Mesenteric fat pad (tissue), 1 donor: ENCODE results near the gene TERF2IP. TPM values are rescaled to one million over a fixed set of nuclear protein-coding genes. Genes with fewer than 3 reads are reported as not detected.

ENCODE experiments used
- DNase-seq: peaks from one replicate; pipeline ENCODE4 v3.0.0-alpha.2; 2020; ENCODE audit warnings: low spot score
- total RNA-seq: library from RNA; stranded (reverse); fragmentation: NEBNext Ultra II Directional; extraction: Animal tissue kit (Norgen Biotek cat#: 25700); gene quantifications from one replicate; pipeline ENCODE4 v1.2.1, GENCODE V29; 2021
- donor health status: DM: yes; HTN: yes; CAD: no.

TERF2IP gene
- total RNA-seq, 1 donor from 2014 or later: 46.3 TPM

DNA sequence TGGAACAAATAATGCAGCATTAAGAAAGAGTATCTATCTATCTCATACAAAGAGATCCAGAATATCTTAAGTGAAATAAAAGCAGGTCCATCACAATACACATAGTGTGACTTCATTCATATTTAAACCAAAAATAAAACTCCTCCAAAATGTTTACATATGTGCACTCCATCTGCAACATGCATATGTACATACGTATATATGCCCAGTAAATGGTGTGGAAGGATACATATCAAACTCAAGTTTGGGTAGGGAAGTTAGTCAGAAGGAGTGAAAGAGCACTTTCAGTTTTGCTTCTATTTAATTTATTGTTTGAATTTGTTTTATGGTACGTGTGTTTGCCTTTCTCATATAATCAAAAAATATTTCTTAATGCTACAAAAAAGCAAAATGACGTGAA is 12.5 kb upstream of the TERF2IP start:
- no peak for DNase-seq

- DNase-seq: no peak
Observed at GRCh38 chr16:75640598-75640997, 7.0 kb upstream of the TERF2IP start.

- DNase-seq: no peak
Observed at GRCh38 chr16:75644240-75645012, 3.1 kb upstream of the TERF2IP start.

- DNase-seq: no peak
Observed at GRCh38 chr16:75647112-75647491, 471 bp upstream of the TERF2IP start.

DNA sequence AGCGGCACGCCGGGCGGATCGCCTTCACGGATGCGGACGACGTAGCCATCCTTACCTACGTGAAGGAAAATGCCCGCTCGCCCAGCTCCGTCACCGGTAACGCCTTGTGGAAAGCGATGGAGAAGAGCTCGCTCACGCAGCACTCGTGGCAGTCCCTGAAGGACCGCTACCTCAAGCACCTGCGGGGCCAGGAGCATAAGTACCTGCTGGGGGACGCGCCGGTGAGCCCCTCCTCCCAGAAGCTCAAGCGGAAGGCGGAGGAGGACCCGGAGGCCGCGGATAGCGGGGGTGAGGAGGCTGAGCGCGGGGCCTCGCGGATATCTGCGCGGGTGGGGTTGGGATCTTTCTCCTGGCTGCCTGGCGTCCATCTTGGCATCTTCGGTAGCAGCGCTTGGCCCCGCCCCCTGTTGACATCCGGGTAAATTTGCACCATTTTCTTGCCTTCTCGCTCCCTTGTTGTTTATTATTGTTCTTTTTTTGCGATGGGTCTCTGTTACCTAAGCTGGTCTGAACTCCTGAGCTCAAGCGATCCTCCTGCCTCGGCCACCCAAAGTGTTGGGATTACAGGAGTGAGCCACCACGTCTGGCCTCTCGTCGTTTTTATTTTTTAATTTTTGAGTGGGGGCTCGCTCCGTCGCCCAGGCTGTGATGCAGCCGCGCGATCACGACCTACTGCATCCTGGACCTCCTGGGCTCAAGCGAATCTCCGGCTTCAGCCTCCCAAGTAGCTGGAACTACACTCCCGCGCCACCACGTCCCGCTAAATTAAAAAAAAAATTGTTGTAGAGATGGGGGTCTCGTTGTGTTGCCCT is 898 bp downstream of the TERF2IP start:
- peak; percentile 92 for DNase-seq

DNA sequence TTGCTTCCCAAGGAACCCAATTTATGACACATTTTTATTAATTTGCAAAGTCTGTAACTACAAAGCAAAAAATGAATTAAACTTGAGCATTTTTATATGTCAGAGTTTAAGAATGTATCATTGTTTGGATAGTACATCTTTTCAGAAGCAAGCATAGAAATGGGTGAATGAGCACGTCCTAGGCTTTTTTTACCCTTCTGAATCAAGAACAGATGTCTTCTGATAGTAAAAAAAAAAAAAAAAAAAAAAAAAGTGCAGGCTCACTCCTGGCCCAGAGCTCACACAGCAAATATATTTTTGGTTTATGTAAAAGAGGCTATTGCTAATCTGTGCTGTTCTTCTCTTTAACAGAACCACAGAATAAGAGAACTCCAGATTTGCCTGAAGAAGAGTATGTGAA is 6.3 kb downstream of the TERF2IP start:
- DNase-seq: no peak

DNA sequence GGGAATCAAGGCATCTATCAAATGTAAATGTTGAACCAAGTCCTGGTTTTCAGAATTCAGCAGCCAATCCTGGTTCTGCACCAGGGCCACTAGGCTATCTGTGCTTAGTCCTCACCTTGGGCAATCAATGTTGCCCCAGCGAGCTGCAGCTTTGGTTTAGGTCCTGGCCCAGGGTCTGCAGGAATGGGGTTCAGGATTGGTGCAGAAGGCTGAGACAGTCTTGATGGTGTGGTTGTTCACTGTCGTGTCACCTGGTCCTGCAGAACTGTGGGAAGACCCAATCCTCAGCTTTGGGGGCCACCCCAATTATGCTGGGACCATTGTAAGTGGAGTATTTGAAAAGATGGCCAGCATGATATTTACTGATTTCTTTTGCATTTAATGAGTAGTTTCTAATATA is 10.6 kb downstream of the TERF2IP start:
- DNase-seq: no peak

DNA sequence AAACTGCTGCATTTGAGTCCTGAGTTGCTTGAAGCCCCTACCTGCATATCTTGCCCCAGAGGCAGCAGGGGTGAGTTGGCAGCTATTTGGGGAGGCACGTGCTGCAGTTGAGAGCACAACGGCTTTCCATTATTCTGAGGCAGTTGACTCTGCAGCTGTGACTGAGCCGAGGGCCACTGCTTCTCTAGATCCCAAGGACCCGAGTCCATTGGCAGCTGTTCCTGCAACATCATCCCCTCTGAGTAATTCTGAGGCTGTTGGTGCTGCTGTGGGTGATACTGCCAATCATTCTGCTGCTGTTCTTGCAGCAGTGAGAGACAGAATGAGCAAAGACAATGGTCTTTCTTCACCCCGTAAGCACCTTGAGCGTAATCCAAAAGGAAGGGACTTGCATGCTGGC is 12.7 kb downstream of the TERF2IP start:
- no peak for DNase-seq

- no peak for DNase-seq
Observed at GRCh38 chr16:75660726-75661302, 13.2 kb downstream of the TERF2IP start.

DNA sequence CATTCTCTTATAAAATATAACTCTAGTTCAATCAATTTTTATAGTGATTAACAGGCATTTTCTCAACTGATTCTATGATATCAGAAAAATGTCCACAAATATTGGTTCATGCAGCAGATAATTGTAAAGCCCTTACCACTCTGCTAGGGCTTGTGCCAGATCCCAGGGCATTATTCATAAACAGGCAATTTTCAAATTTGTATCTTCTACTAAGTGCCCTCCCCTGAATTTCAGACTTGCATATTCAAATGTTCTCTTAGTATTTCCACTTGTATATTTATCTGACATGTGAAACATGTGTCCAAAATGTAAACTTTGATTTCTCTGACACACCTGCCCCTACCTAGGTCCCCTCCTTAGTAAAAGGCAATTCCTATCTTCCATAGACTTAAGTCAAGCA is 19.9 kb downstream of the TERF2IP start:
- no peak for DNase-seq

DNA sequence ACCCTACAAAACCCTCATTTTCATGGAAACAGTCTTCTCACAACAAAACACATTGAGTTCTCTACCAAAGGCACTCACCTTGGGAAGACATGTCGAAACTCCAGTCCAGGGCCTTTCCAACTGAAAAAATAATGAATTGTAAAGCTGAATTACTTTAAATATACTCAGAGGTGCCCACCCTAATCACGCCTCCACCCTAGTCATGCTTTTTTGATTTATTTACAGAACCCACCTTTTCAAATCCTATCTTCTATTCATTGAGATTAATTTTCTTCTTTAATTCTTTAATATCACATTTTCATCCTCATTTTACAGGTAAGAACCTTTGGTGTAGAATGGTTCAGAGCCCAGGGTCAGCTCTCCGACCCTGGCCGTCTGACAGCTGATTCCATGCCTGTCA is 29.3 kb downstream of the TERF2IP start, which contains the start of gene CPHXL2:
TSS of gene CPHXL2 (minus strand) at position 101 of the 400 bp plus-strand sequence. CDS start at position 91, 10 bp downstream.
- DNase-seq: no peak

DNA sequence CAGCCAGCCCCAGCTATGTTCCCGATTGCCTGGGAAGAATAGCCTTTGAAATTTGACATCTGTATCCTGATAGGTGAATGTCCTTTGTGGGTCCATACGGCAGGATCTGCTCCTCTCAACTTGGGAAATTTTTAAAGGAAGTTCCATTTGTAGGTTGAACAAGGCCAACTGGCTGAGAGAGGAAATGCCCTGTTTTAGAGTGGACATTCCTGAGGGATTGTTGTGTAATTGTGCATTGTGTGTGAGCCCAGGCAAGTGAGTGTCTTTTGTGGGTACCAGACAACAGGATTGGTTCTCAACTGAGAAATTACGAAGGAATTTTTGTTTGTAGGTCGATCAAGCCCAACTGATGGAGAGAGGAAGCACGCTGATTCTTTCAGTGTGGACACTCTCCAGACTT is 31.8 kb downstream of the TERF2IP start:
- no peak for DNase-seq

DNA sequence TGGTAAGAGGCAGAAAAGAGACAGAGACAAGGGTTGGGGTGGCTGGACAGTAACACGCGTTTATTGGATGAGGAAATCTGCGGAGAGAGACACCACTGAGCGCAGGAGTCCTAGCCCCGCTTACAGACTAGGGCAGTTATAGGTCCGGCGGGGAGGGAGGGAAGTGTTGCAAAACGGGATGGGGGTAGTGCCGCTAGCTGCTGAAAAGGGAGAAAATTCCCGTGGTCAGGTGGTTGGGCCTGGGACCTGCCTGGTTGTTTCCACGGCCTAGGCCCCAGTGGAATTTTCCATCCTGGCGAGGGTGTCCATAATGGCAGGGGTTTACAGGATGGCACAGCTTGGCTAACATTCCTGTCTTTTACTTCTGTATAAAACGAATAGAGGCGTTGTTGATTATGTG is 34.7 kb downstream of the TERF2IP start:
- no peak for DNase-seq

GRCh38 chr16:75687361-75687760 is 39.8 kb downstream of the TERF2IP start:
- no peak for DNase-seq

DNA sequence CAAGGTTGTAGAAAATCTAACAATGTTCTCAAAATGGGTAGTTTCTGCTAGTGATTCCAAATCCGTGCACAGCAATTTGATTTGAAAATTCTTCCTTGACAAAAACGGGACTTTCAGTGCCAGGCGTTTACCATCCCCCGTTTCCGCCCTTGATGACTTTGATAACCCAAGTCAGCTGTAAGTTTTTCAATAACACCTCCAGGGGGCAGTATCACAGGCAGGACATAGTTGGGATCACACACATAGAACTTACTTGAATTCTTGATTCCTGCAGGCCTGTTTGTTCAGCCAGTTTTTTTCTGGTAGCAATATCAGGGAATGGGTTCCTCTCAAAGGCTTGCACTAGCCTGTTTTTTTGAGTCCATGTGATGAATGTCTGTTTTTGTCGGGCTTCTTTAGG is 48.1 kb downstream of the TERF2IP start:
- no peak for DNase-seq

GRCh38 chr16:75697571-75697970 is 50.0 kb downstream of the TERF2IP start:
- no peak for DNase-seq

DNA sequence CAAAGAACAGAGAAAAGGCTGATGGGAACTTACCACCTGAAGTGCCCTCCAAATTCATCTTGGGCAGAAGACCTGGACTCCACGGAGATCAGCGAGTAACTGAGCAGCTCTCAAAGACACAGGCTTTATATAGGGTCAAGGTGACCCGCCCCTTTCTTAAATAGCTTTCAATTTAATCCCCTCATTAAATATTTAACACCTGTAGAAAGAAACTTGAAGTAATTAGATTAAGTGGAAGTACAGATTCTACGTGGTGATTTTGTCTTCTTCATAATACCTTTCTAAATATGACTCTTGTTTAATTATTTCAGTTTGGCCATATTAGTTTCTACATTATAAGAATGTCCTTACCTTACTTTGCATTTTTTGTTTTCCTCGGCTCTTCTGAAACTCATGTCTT is 53.8 kb downstream of the TERF2IP start, which contains the start of gene DUXB:
TSS of gene DUXB (minus strand) at position 101 of the 400 bp plus-strand sequence. CDS start at position 58, 43 bp downstream.
- no peak for DNase-seq

DNA sequence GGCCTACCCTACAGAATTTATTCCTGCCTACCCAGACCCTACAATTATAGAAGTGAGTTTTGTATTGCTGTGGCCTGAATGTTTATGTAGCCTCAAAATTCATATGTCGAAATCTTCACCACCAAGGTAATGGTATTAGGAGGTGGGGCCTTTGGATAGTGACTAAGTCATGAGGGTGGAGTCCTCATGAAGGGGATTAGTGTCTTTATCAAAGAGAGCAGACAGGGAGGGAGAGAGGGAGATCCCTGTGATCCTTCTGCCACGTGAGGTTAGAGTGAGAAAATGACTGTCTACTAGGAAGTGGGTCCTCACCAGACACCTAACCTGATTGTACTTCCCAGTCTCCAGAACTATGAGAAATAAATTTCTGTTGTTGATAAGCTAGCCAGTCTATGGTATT is 54.7 kb downstream of the TERF2IP start:
- no peak for DNase-seq

DNA sequence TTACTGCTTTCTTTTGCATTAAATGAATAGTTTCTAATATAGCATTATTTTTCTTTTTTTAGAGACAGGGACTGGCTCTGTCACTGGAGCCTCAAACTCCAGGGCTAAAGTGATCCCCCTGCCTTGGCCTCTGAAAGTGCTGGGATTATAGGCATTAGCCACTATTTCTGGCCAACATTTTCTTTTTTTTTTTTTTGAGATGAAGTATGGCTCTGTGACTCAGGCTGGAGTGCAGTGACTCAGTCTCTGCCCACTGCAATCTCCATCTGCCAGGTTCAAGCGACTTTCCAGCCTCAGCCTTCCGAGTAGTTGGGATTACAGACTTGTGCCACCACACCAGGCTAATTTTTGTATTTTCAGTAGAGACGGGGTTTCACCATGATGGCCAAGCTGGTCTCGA is 55.7 kb downstream of the TERF2IP start:
- DNase-seq: no peak
